HG02588 (cell line): ENCODE results near the gene GAN.

ENCODE experiments used
- ATAC-seq: cut with Tn5 transposase; IDR thresholded peaks from one replicate; pipeline ENCODE4 v1.9.1; 2021; ENCODE audit warnings: mild to moderate bottlenecking, moderate library complexity; ENCODE audit not compliant: unreplicated experiment

GAN gene

GRCh38 chr16:81350306-81350615, 35.5 kb downstream of the GAN start:
- no peak for ATAC-seq

GRCh38 chr16:81353895-81354294, 39.1 kb downstream of the GAN start:
- ATAC-seq: no peak

GRCh38 chr16:81357711-81358260, 43.0 kb downstream of the GAN start:
- no peak for ATAC-seq

- ATAC-seq: no peak
Observed at GRCh38 chr16:81358860-81359259, 44.1 kb downstream of the GAN start.

GRCh38 chr16:81360135-81360534, 45.4 kb downstream of the GAN start:
- no peak for ATAC-seq

GRCh38 chr16:81365731-81366130, 51.0 kb downstream of the GAN start:
- ATAC-seq: no peak

GRCh38 chr16:81366316-81366932, 51.7 kb downstream of the GAN start:
- no peak for ATAC-seq

GRCh38 chr16:81367821-81368220, 53.1 kb downstream of the GAN start:
- no peak for ATAC-seq

GRCh38 chr16:81369888-81370504, 55.2 kb downstream of the GAN start:
- ATAC-seq: no peak

GRCh38 chr16:81371106-81371505, 56.3 kb downstream of the GAN start:
- ATAC-seq: no peak

- ATAC-seq: no peak
Observed at GRCh38 chr16:81374550-81374949, 59.8 kb downstream of the GAN start.

GRCh38 chr16:81376880-81377279, 62.1 kb downstream of the GAN start:
- ATAC-seq: no peak

GRCh38 chr16:81378049-81378448, 63.3 kb downstream of the GAN start:
- ATAC-seq: no peak

- ATAC-seq: no peak
Observed at GRCh38 chr16:81380932-81381331, 66.2 kb downstream of the GAN start.

GRCh38 chr16:81384006-81384405, 69.2 kb downstream of the GAN start:
- no peak for ATAC-seq

- no peak for ATAC-seq
Observed at GRCh38 chr16:81385031-81385756, 70.4 kb downstream of the GAN start.

GRCh38 chr16:81388357-81388756, 73.6 kb downstream of the GAN start:
- ATAC-seq: no peak

- ATAC-seq: no peak
Observed at GRCh38 chr16:81390840-81391239, 76.1 kb downstream of the GAN start.

- ATAC-seq: no peak
Observed at GRCh38 chr16:81392011-81392410, 77.2 kb downstream of the GAN start.

- no peak for ATAC-seq
Observed at GRCh38 chr16:81394416-81394815, 79.7 kb downstream of the GAN start.

GRCh38 chr16:81394966-81395655, 80.3 kb downstream of the GAN start:
- ATAC-seq: no peak
